ENCODE results near the gene OR7C2. TPM values are rescaled to one million over a fixed set of nuclear protein-coding genes. Genes with fewer than 3 reads are reported as not detected.
A peak's percentile ranks its signal among the peaks of the same experiment; 100 is the strongest.

Gene OR7C2
- total and polyA plus RNA-seq, 7 experiments from 2014 or later = not detected

GRCh38 chr19:14977128-14977527 lies 35.8 kb downstream of the OR7C2 start:
- Histone ChIP-seq H3K4me3 (ENCODE audit: low read length) (no peak overlapping the region), H3K9me3 (ENCODE audit: control insufficient read depth in 2 of 3, low read length in 3 of 3) (no peaks in the 10 kb centered on the region), H3K27ac (ENCODE audit: low read depth, low read length) (no peak overlapping the region), H3K27me3 (ENCODE audit: control insufficient read depth in 2 of 2, insufficient read depth in 2 of 2, low read length in 2 of 2) (peaks cover 0 to 4% of the 10 kb centered on the region in 2 donors), H3K36me3 (ENCODE audit: control insufficient read depth in 2 of 3, insufficient read depth in 3 of 3, low read length in 3 of 3) (no peaks in the 10 kb centered on the region), H3K4me1 (ENCODE audit: control insufficient read depth in 2 of 2, insufficient read depth in 2 of 2, low read length in 2 of 2) (no peaks in the 10 kb centered on the region)
- intact Hi-C loops (cut with micrococcal nuclease) = no loop called here
- Mint-ChIP-seq H3K27me3 (peaks cover 38 to 76% (median 60%) of the 10 kb centered on the region in 5 donors), H3K4me1 (peaks cover 0 to 11% (median 0%) of the 10 kb centered on the region in 7 donors), H3K27ac (no peak overlapping the region), H3K9me3 (peaks cover 0 to 2% (median 0%) of the 10 kb centered on the region in 11 donors), H3K36me3 (peaks cover 0 to 3% (median 0%) of the 10 kb centered on the region in 5 donors), H3K4me3 (no peak overlapping the region)
- ATAC-seq (no peak), DNase-seq (no peak)
- ChIA-PET CTCF (no interaction called here), POLR2A (no interaction called here)

GRCh38 chr19:14978161-14978776 lies 37.0 kb downstream of the OR7C2 start:
- ATAC-seq (no peak), DNase-seq (no peak)
- intact Hi-C loops (cut with micrococcal nuclease) = no loop called here
- H3K36me3 Mint-ChIP-seq = peaks cover 0 to 3% (median 0%) of the 10 kb centered on the region in 5 donors
- no peak overlapping the region for H3K27ac ChIP-seq (ENCODE audit: low read depth, low read length)
- H3K27ac Mint-ChIP-seq = no peak overlapping the region
- peaks cover 38 to 68% (median 62%) of the 10 kb centered on the region in 5 donors for H3K27me3 Mint-ChIP-seq
- H3K4me3 ChIP-seq (ENCODE audit: low read length) = no peak overlapping the region
- H3K4me1 ChIP-seq (ENCODE audit: control insufficient read depth in 2 of 2, insufficient read depth in 2 of 2, low read length in 2 of 2) = no peaks in the 10 kb centered on the region
- peaks cover 0 to 11% (median 0%) of the 10 kb centered on the region in 7 donors for H3K4me1 Mint-ChIP-seq
- no peaks in the 10 kb centered on the region for H3K9me3 ChIP-seq (ENCODE audit: control insufficient read depth in 2 of 3, low read length in 3 of 3)
- H3K36me3 ChIP-seq (ENCODE audit: control insufficient read depth in 2 of 3, insufficient read depth in 3 of 3, low read length in 3 of 3) = no peaks in the 10 kb centered on the region
- CTCF ChIA-PET = no interaction called here
- peak overlapping the region in 2 of 10 donors; percentile 0 to 32 for H3K4me3 Mint-ChIP-seq
- H3K27me3 ChIP-seq (ENCODE audit: control insufficient read depth in 2 of 2, insufficient read depth in 2 of 2, low read length in 2 of 2) = peaks cover 0 to 4% of the 10 kb centered on the region in 2 donors
- H3K9me3 Mint-ChIP-seq = peaks cover 0 to 2% (median 0%) of the 10 kb centered on the region in 11 donors
- POLR2A ChIA-PET = no interaction called here

GRCh38 chr19:14979476-14980255 lies 38.4 kb downstream of the OR7C2 start, which contains the start of gene SLC1A6:
Gene SLC1A6 (minus strand): TSS chr19:14979864. CDS start chr19:14972910, 6,954 bp downstream.
- peaks cover 38 to 67% (median 60%) of the 10 kb centered on the region in 5 donors for H3K27me3 Mint-ChIP-seq
- no peak within 1 kb of the TSS for H3K27ac Mint-ChIP-seq
- intact Hi-C loops (cut with micrococcal nuclease) = no loop called here

GRCh38 chr19:14985133-14985532 lies 43.8 kb downstream of the OR7C2 start:
- DNase-seq (no peak), ATAC-seq (no peak)
- ChIA-PET POLR2A (no interaction called here), CTCF (no interaction called here)
- no peaks in the 10 kb centered on the region for H3K4me1 ChIP-seq (ENCODE audit: control insufficient read depth in 2 of 2, insufficient read depth in 2 of 2, low read length in 2 of 2)
- no peaks in the 10 kb centered on the region for H3K4me1 Mint-ChIP-seq
- H3K36me3 Mint-ChIP-seq = peaks cover 0 to 5% (median 0%) of the 10 kb centered on the region in 5 donors
- H3K9me3 Mint-ChIP-seq = peaks cover 0 to 6% (median 0%) of the 10 kb centered on the region in 11 donors
- peaks cover 15 to 46% (median 36%) of the 10 kb centered on the region in 5 donors for H3K27me3 Mint-ChIP-seq
- H3K4me3 Mint-ChIP-seq = no peak overlapping the region
- H3K27ac ChIP-seq (ENCODE audit: low read depth, low read length) = no peak overlapping the region
- H3K27ac Mint-ChIP-seq = peak overlapping the region in 1 of 9 donors; percentile 51
- no peak overlapping the region for H3K4me3 ChIP-seq (ENCODE audit: low read length)
- intact Hi-C loops (cut with micrococcal nuclease) = no loop called here
- H3K9me3 ChIP-seq (ENCODE audit: control insufficient read depth in 2 of 3, low read length in 3 of 3) = no peaks in the 10 kb centered on the region
- no peaks in the 10 kb centered on the region for H3K36me3 ChIP-seq (ENCODE audit: control insufficient read depth in 2 of 3, insufficient read depth in 3 of 3, low read length in 3 of 3)
- no peaks in the 10 kb centered on the region for H3K27me3 ChIP-seq (ENCODE audit: control insufficient read depth in 2 of 2, insufficient read depth in 2 of 2, low read length in 2 of 2)

More at GRCh38 chr19:14979476-14980255, 38.4 kb downstream of the OR7C2 start, which contains the start of gene SLC1A6:
- Mint-ChIP-seq H3K4me1 (peaks cover 0 to 11% (median 0%) of the 10 kb centered on the region in 7 donors), H3K36me3 (peaks cover 0 to 3% (median 0%) of the 10 kb centered on the region in 5 donors), H3K4me3 (peak within 1 kb of the TSS in 5 of 10 donors; percentile 23 to 65 (median 57)), H3K9me3 (peaks cover 0 to 2% (median 0%) of the 10 kb centered on the region in 11 donors)
- no peak within 1 kb of the TSS for H3K4me3 ChIP-seq (ENCODE audit: low read length)
- no peaks in the 10 kb centered on the region for H3K9me3 ChIP-seq (ENCODE audit: control insufficient read depth in 2 of 3, low read length in 3 of 3)
- peaks cover 0 to 4% of the 10 kb centered on the region in 2 donors for H3K27me3 ChIP-seq (ENCODE audit: control insufficient read depth in 2 of 2, insufficient read depth in 2 of 2, low read length in 2 of 2)
- no peaks in the 10 kb centered on the region for H3K4me1 ChIP-seq (ENCODE audit: control insufficient read depth in 2 of 2, insufficient read depth in 2 of 2, low read length in 2 of 2)
- ATAC-seq (no peak), DNase-seq (no peak)
- CTCF ChIA-PET = no interaction called here
- no peak within 1 kb of the TSS for H3K27ac ChIP-seq (ENCODE audit: low read depth, low read length)
- no peaks in the 10 kb centered on the region for H3K36me3 ChIP-seq (ENCODE audit: control insufficient read depth in 2 of 3, insufficient read depth in 3 of 3, low read length in 3 of 3)
- POLR2A ChIA-PET = no interaction called here

Other genes starting within 250 kb of the OR7C2 start
- 10 to 100 TPM in 2 of 5 experiments, 1 to 10 TPM in 1, under 1 TPM in 2; 0.13 to 66.6 (median 1.5) TPM for gene ADGRE2, start 162.9 kb upstream of the OR7C2 start, total RNA-seq
- under 1 TPM; 0.07 to 0.08 TPM for gene ADGRE2, start 162.9 kb upstream of the OR7C2 start, polyA plus RNA-seq
- gene OR7A5, start 106.3 kb upstream of the OR7C2 start, total RNA-seq = not detected
- not detected for gene OR7A5, start 106.3 kb upstream of the OR7C2 start, polyA plus RNA-seq
- not detected for gene OR7C1, start 106.3 kb upstream of the OR7C2 start, total RNA-seq
- not detected for gene OR7C1, start 106.3 kb upstream of the OR7C2 start, polyA plus RNA-seq
- gene OR7A10, start 92.6 kb upstream of the OR7C2 start, total RNA-seq = not detected
- gene OR7A10, start 92.6 kb upstream of the OR7C2 start, polyA plus RNA-seq = not detected
- not detected for gene OR7A17, start 55.4 kb upstream of the OR7C2 start, total RNA-seq
- not detected for gene OR7A17, start 55.4 kb upstream of the OR7C2 start, polyA plus RNA-seq
- gene SLC1A6, start 38.4 kb downstream of the OR7C2 start, total RNA-seq = not detected
- gene SLC1A6, start 38.4 kb downstream of the OR7C2 start, polyA plus RNA-seq = not detected
- gene CASP14, start 108.0 kb downstream of the OR7C2 start, total RNA-seq = not detected
- not detected for gene CASP14, start 108.0 kb downstream of the OR7C2 start, polyA plus RNA-seq
- not detected for gene OR1I1, start 140.7 kb downstream of the OR7C2 start, total RNA-seq
- gene OR1I1, start 140.7 kb downstream of the OR7C2 start, polyA plus RNA-seq = not detected
- gene SYDE1, start 165.9 kb downstream of the OR7C2 start, total RNA-seq = 1 to 10 TPM in 2 of 5 experiments, under 1 TPM in 2, not detected in 1; 0.41 to 2.1 (median 1.2) TPM
- gene SYDE1, start 165.9 kb downstream of the OR7C2 start, polyA plus RNA-seq = under 1 TPM; 0.12 to 0.15 TPM

Data from naive thymus-derived CD4-positive, alpha-beta T cell (primary cell).